HG03439 (cell line): Measurements from ENCODE around the gene LHB.

Experiments
- ATAC-seq: cut with Tn5 transposase; IDR thresholded peaks from one replicate; pipeline ENCODE4 v1.9.1; 2021; ENCODE audit warnings: mild to moderate bottlenecking, moderate library complexity; ENCODE audit not compliant: unreplicated experiment

Gene LHB

DNA sequence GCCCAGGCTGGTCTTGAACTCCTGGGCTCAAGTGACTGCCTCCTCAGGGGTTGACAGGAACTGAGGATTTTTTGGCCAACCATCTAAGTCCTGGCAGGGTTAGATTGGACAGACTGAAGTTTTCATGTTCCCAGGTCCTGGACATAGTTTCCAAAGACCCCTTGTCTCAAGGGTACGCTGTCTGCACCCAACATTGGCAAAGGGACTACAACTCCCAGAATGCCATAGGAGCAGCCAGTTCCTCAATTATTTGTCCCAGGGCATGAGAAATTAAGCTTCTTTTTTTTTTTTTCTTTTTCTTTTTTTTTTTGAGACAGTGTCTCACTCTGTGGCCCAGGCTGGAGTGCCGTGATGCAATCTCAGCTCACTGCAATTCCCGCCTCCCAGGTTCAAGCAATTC is 30.7 kb downstream of the LHB start:
- ATAC-seq = no peak

DNA sequence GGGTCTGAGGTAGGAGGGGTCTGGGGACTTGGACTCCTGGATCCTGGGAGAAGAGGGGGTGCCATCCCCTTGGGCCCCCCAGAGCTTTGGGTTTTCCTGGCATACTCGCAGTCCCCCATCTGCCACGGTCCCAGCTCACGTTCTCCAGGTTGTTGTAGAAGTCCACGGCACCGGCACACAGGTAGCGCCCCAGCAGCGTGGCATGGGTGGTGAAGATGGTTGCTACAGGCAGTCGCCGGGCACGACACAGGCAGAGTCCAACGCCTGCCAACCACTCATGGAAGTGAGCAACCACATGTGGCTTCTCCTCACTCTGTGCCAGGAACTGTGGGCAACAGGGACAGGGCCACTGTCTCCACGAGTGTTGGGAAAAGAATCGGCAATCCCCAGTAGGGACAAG is 31.2 kb downstream of the LHB start:
- ATAC-seq = no peak

DNA sequence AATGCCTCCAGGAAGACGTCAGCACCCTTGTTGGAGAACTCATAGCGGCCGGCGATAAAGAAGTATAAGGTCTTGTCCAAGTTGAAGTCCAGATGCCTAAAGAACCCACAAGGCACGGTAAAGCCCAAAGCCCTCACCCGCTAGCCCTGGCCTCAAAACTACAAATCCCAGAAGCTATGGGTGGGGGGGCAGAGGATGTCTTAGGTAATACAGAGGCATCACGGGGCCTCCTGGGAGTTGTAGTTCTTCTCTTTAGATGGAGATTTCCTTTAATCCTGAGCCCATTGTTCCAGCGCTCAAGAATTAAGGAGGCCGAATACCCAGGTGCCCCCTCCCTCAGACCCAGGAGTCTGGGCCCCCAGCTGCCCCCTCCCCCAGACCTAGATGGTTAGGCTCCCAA is 34.6 kb downstream of the LHB start:
- ATAC-seq = no peak

DNA sequence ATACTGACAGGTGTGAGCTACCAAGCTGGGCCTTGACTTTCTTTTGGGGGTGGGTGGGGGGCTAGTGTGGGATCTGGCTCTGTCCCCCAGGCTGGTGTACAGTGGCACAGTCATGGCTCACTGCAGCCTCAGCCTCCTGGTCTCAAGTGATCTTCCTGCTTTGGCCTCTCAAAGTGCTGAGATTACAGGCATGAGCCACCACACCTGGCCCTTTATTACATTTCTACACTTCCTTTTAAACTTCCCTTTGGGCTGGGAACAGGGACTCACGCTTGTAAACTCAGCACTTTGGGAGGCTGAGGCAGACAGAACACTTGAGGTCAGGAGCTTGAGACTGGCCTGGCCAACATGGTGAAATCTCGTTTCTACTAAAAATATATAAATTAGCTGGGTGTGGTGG is 39.8 kb downstream of the LHB start:
- no peak for ATAC-seq

DNA sequence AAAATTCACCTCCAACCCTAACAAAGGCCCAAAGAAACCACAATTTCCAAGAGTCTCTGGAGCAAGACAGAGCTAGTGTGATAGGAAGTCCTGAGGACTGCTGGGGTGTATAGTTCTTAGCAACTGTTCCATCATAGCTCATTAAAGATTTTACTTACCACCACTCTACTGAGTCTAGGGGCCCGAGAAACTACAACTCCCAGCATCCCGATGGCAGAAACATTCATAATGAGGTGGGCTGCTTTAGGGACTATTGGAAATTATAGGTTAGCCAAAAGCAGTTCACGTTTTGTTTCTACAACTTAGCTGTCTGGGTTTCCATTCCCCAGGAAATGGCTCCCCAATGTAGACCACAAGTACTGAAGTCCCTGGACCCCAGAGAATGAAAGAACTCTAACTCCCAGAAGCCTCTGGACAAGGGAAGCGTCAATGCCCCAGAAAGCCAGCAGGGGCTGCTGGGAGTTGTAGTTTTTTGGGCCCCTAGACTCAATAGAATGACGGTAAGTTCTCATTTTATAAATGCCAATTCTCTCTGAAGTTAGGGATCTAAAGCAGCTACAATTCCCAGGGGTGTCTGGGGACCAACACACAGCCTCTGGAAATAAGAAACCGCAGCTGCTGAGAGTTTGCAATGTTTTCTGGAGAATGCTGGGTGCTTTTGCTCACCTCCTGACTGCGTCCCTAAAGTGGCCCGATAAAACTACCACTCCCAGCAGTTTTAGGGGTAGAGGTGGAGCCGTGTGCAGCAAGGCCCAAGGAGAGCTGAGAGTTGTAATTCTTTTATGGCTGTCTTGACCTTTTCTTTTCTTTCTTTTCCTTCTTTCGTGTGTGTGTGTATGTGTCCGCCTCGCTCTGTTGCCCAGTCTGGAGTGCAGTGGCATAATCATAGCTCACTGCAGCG is 40.7 kb downstream of the LHB start:
- no peak for ATAC-seq

DNA sequence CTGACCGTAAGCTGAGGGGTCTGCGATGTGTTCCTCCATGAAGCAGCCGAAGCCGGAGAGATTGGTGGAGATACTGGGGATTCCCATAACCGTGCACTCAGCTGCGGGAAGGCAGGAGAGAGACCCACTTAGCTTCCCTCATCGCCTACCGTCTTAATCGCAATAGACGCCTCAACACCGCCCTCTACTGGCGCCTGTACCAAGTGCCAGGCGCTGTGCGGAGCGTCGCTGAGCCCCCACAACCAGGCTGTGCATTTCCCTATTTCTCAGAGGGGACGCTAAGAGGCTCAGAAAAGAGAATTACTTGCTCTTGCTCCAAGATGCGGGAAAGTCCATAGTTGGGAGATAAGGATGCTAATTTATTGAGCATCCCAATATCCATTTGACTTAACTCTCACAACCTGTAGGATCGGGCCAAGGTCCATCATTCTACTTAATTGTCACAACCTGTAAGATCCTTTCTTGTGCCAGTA is 45.9 kb downstream of the LHB start:
- no peak for ATAC-seq

DNA sequence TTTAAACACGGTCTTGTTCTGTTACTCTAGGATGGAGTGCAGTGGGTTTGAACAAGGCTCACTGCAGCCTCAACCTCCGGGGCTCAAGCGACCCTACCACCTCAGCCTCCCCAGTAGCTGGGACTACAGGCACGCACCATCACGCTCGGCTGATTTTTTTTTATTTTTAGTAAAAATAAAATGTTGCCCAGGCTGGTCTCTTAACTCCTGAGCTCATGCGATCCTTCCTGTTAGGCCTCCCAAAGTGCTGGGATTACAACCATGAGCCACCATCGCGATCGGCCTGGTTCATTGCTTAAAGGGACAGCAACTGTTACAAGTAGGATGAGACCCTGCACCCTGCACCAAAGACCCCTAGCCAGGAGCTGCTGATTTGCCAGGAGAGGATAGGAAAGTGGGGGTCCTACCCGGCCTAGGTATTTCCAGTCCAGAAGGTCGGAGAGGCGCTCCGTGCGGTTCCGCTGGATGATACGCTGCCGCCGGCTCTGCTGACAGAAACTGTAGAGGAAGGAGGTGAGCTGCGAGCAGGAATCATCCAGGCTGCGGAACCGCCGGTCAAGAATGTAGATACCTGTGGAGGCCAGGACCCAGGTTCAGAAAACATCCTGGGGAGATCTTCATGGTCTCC is 46.6 kb downstream of the LHB start:
- no peak for ATAC-seq

DNA sequence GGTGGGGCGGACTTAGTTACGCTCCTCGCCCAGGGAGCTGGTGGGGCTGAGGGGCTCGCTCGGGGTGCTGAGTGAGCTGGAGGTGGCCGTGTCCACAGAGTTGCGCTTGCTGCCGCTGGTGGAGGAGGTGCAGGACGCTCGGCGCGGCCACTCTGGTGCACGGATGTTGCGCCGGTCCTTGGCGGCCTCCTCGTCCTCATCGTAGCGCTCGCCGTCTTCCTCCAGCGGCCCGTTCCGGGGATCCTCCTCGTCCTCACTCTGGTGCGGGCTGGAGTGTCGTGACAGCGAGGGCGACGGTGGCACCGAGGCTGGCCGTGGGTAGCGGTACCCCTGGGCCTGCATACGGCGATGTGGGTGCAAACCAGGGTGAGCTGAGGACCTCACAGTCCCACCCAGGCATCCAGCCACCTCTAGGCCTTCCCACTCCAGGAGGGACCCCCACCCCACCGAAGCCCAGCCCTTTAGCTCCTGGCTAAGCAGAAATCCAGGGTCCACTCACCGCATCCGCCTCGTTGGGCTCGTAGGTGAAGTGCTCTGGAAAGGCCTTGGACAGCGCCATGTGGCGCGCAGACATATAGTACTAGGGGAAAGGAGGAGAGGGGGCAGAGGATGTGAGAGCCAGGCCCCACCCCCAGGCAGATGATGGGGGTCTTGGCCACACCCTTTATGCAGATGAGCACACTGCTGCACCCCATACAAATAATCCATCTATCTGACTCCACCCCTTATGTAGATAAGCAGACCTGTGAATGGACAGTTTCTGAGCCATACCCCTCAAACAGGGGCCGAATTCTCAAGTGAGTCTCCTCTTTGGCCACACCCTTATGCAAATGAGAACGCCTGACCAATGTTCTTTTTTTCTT is 47.4 kb downstream of the LHB start:
- no peak for ATAC-seq

DNA sequence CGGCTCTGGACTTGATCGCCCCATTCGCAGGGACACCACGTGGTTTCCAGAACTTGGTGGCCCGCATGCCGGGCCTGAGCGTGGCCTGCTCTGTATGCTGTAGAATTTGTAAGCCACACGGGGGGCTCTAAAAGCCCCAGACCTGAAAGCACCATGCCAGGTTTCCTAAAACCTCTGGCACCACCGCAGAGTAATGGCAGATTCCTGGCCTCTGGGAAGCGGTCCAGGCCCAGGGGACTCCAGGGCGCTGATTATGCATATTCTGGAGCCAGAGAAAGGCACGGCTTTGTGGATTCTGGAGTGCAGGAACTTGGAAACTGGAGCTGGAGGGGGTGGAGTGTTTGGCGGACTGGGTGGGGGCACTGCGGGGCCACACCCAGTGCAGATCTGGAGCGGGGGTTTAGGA is 48.1 kb downstream of the LHB start:
- no peak for ATAC-seq

DNA sequence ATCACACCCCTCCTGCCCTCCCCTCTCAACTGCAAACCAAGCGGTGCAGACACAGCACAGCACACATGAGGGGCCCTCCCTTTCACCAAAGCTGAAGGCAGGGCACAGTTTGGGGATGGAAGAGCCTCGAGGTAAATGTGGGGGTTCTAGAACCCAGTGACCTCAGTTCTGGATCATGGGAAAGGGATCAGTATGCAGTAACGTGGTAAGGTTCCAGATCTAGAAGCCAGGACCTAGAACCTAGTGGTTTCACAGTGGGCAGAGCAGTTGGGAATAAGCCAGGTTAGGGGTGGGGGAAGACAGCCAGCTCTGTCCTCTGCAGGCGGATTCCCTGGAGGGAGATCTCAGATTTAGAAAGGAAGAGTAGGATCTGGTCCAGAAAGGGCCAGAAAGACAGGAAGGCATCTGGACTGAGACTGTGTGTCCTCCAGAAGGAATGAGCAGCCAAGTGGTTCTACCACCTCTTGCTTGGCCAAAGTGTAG is 48.7 kb downstream of the LHB start:
- ATAC-seq = no peak

DNA sequence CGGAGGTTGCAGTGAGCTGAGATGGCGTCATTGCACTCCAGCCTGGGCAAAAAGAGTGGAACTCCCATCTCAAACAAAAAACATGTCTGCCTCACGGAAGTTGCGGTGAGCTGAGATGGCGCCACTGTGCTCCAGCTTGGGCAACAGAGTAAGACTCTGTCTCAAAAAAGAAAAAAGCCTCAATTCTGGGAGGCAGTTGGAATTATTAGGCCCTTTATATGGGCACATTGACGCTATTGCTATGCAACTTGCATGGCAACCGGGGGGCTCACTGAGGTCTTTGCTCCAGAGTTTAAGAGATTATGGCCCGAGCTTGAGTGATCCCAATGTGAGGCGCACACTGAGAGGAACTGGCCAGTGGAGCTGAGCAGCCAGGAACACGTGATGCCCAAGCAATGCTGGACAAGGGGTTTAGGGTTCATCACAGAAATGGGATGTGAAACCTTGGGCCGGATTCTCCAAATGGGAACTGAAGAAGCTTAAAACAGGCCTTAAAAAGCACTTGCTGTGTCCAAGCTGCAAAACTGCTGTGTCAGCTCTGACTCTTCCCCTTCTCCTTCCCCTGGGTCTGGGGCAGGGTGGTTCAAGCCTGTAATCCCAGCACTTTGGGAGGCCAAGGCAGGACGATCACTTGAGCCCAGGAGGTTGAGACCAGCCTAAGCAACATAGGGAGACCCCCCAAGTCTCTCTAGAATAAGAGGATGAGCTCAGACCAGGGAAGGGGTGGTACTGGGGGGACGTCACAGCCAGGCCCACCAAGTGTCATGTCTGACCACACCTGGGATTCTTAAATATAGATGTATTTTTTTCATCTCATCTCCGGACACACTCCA is 49.3 kb downstream of the LHB start:
- ATAC-seq = no peak

DNA sequence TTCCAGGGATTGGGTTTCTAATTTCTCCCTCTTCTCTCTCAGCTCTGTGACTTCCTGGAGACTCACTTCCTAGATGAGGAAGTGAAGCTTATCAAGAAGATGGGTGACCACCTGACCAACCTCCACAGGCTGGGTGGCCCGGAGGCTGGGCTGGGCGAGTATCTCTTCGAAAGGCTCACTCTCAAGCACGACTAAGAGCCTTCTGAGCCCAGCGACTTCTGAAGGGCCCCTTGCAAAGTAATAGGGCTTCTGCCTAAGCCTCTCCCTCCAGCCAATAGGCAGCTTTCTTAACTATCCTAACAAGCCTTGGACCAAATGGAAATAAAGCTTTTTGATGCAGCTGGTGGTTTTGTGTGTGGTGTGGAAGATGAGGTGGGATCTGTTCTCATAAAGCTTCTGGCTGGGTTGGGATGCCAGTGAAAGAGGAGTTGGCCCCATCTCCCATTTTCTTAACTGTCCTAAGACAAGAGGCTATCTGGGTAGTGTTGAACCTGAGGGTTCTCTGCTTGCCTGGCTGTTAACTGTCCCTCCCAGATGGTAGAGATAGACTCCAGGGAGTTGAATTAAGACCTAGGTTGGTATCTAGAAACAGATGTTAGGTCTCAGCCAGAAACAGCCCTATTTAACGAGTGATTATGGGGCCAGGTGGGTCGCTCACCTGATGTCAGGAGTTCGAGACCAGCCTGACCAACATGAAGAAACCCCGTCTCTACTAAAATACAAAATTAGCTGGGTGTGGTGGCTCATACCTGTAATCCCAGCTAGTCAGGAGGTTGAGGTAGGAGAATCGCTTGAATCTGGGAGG is 50.1 kb downstream of the LHB start:
- ATAC-seq = no peak
